GM21717 (cell line): ENCODE measurements around the gene TRPV5.

Experiments
- ATAC-seq: cut with Tn5 transposase; IDR thresholded peaks from one replicate; pipeline ENCODE4 v1.9.1; 2021; ENCODE audit warnings: mild to moderate bottlenecking, moderate library complexity; ENCODE audit not compliant: unreplicated experiment

The TRPV5 gene

GRCh38 chr7:142941541-142941940 lies 8.0 kb upstream of the TRPV5 start:
- no peak for ATAC-seq

- ATAC-seq = no peak
Observed at GRCh38 chr7:142940966-142941535, 7.5 kb upstream of the TRPV5 start.

GRCh38 chr7:142939226-142939910 lies 5.8 kb upstream of the TRPV5 start, which contains the start of gene LLCFC1:
TSS of gene LLCFC1 (plus strand) at chr7:142939484. CDS start at chr7:142939622, 138 bp downstream.
- ATAC-seq = no peak

- ATAC-seq = no peak
Observed at GRCh38 chr7:142938611-142939010, 5.1 kb upstream of the TRPV5 start.

- no peak for ATAC-seq
Observed at GRCh38 chr7:142935941-142936565, 2.5 kb upstream of the TRPV5 start.

GRCh38 chr7:142934056-142934455 lies 510 bp upstream of the TRPV5 start:
- no peak for ATAC-seq

- ATAC-seq = no peak
Observed at GRCh38 chr7:142933092-142933475, 462 bp downstream of the TRPV5 start.

GRCh38 chr7:142932386-142933091 lies 1.0 kb downstream of the TRPV5 start:
- ATAC-seq = no peak

- ATAC-seq = no peak
Observed at GRCh38 chr7:142930126-142930730, 3.3 kb downstream of the TRPV5 start.

- no peak for ATAC-seq
Observed at GRCh38 chr7:142927949-142928348, 5.6 kb downstream of the TRPV5 start.

GRCh38 chr7:142927085-142927745 lies 6.3 kb downstream of the TRPV5 start:
- ATAC-seq = no peak

- no peak for ATAC-seq
Observed at GRCh38 chr7:142925413-142925812, 8.1 kb downstream of the TRPV5 start.

- ATAC-seq = no peak
Observed at GRCh38 chr7:142923391-142923790, 10.2 kb downstream of the TRPV5 start.

- no peak for ATAC-seq
Observed at GRCh38 chr7:142919656-142920055, 13.9 kb downstream of the TRPV5 start.

- ATAC-seq = no peak
Observed at GRCh38 chr7:142918901-142919300, 14.6 kb downstream of the TRPV5 start.

- ATAC-seq = no peak
Observed at GRCh38 chr7:142917447-142917846, 16.1 kb downstream of the TRPV5 start.

GRCh38 chr7:142916508-142916907 lies 17.0 kb downstream of the TRPV5 start:
- ATAC-seq = no peak

GRCh38 chr7:142915315-142915714 lies 18.2 kb downstream of the TRPV5 start:
- no peak for ATAC-seq

GRCh38 chr7:142914121-142914520 lies 19.4 kb downstream of the TRPV5 start:
- no peak for ATAC-seq

- ATAC-seq = no peak
Observed at GRCh38 chr7:142913566-142913965, 20.0 kb downstream of the TRPV5 start.

- no peak for ATAC-seq
Observed at GRCh38 chr7:142913051-142913450, 20.5 kb downstream of the TRPV5 start.
